Endothelial cell of umbilical vein (primary cell): ENCODE data around the gene NR6A1. TPM values are rescaled to one million over a fixed set of nuclear protein-coding genes. Genes with fewer than 3 reads are reported as not detected.

Experiments
- BruUV-seq: library from RNA; stranded (reverse); fragments of 400-500 nt; replicated peaks from 2 replicates; lab custom pipeline; 2021; lab: Mats Ljungman, UMichigan
- CTCF ChIA-PET: fragments of 300-600, 350-600 bp; sonication (Branson Sonifier 250); formaldehyde crosslinking; loops from one replicate; lab custom pipeline; 2021; ENCODE audit warnings: antibody characterized with exemption, inconsistent platforms; lab: Charles Lee
- POLR2A ChIA-PET: fragments of 300-600, 350-600 bp; sonication (Branson Sonifier 250); formaldehyde crosslinking; loops from one replicate; lab custom pipeline; 2021; ENCODE audit warnings: antibody characterized with exemption, inconsistent platforms; lab: Charles Lee
- DNase-seq: peaks from one replicate; pipeline ENCODE4 v3.0.0-alpha.2; 2011; ENCODE audit warnings: low read depth, low spot score
- FAIRE-seq: peaks from 2 replicates; lab custom pipeline; 2011; peaks lifted over from hg19 to GRCh38; lab: Jason Lieb, UNC
- H2AFZ ChIP-seq: 2 replicates; pipeline ENCODE4 v1.6.0; 2012; ENCODE audit warnings: low read depth, low read length, control low read depth, inconsistent platforms
- H3K27ac ChIP-seq: 2 replicates; pipeline ENCODE4 v1.5.1; 2011; ENCODE audit warnings: low read depth, mild to moderate bottlenecking, control low read depth, low read length, moderate library complexity; ENCODE audit not compliant: insufficient read depth
- H3K27me3 ChIP-seq, 2 experiments: 2 replicates each; pipeline versions ENCODE4 v1.6.0 to v1.6.1; 2011; ENCODE audit warnings: low read length in 2 of 2, mixed read lengths in 1 of 2; ENCODE audit not compliant: control insufficient read depth in 2 of 2, insufficient read depth in 2 of 2
- H3K36me3 ChIP-seq, 2 experiments: 2 replicates in 1 of 2; 3 replicates in 1 of 2; pipeline ENCODE4 v1.5.1; 2011; ENCODE audit warnings: low read length in 2 of 2, mild to moderate bottlenecking in 1 of 2, moderate library complexity in 1 of 2; ENCODE audit not compliant: control insufficient read depth in 2 of 2, insufficient read depth in 2 of 2; ENCODE audit errors: extremely low read depth in 1 of 2
- H3K4me1 ChIP-seq: 3 replicates; pipeline ENCODE4 v1.5.1; 2011; ENCODE audit warnings: mild to moderate bottlenecking, low read length; ENCODE audit not compliant: control insufficient read depth, insufficient read depth; ENCODE audit errors: extremely low read depth
- H3K4me2 ChIP-seq: 2 replicates; pipeline ENCODE4 v1.6.1; 2011; ENCODE audit warnings: low read length, control low read depth, mixed read lengths; ENCODE audit not compliant: insufficient read depth
- H3K4me3 ChIP-seq, 3 experiments: fragments of 200-600 bp in 1 of 3; sonication (generic), shearing (Covaris generic) in 1 of 3; replicated peaks in 1 of 3; 2 replicates each; pipeline ENCODE4 v1.5.1; 2011 to 2016; ENCODE audit warnings: control low read depth in 3 of 3, low read length in 3 of 3, mild to moderate bottlenecking in 2 of 3, inconsistent platforms in 1 of 3, low read depth in 1 of 3, moderate library complexity in 1 of 3; ENCODE audit not compliant: insufficient read depth in 1 of 3
- H3K79me2 ChIP-seq: 2 replicates; pipeline ENCODE4 v1.6.0; 2012; ENCODE audit warnings: low read length, inconsistent platforms; ENCODE audit not compliant: control insufficient read depth, insufficient read depth
- H3K9ac ChIP-seq: replicated peaks from 2 replicates; pipeline ENCODE3; 2011; ENCODE audit warnings: low read length, control low read depth; ENCODE audit not compliant: insufficient read depth; ENCODE audit errors: extremely low read depth
- H3K9me1 ChIP-seq: replicated peaks from 3 replicates; pipeline ENCODE4 v1.6.0; 2011; ENCODE audit warnings: mild to moderate bottlenecking, low read length; ENCODE audit not compliant: control insufficient read depth, insufficient read depth; ENCODE audit errors: extremely low read depth
- H3K9me3 ChIP-seq: replicated peaks from 2 replicates; pipeline ENCODE4 v1.5.1; 2012; ENCODE audit warnings: low read length, inconsistent platforms; ENCODE audit not compliant: control insufficient read depth, insufficient read depth
- H4K20me1 ChIP-seq: replicated peaks from 2 replicates; pipeline ENCODE3; 2011; ENCODE audit warnings: mild to moderate bottlenecking, low read length; ENCODE audit not compliant: control insufficient read depth, insufficient read depth; ENCODE audit errors: extremely low read depth
- EZH2 ChIP-seq: IDR thresholded peaks from 2 replicates; pipeline ENCODE4 v1.6.1; 2012; ENCODE audit warnings: borderline replicate concordance, low read depth, mild to moderate bottlenecking, moderate library complexity, low read length, inconsistent platforms; ENCODE audit not compliant: severe bottlenecking
- FOS ChIP-seq: IDR thresholded peaks from 2 replicates; pipeline ENCODE4 v1.6.1; 2011; ENCODE audit warnings: mild to moderate bottlenecking, low read length, moderate library complexity, borderline replicate concordance; ENCODE audit not compliant: insufficient read depth
- GATA2 ChIP-seq: IDR thresholded peaks from 2 replicates; pipeline ENCODE4 v1.7.0; 2011; ENCODE audit warnings: low read depth, mild to moderate bottlenecking, moderate library complexity, mixed read lengths, low read length; ENCODE audit not compliant: insufficient read length, insufficient read depth
- JUN ChIP-seq: IDR thresholded peaks from 2 replicates; pipeline ENCODE4 v1.6.1; 2011; ENCODE audit warnings: borderline replicate concordance, low read depth; ENCODE audit not compliant: insufficient read length, insufficient read depth
- MYC ChIP-seq: IDR thresholded peaks from one replicate; pipeline ENCODE4 v1.6.1; 2011; ENCODE audit warnings: mild to moderate bottlenecking, low read depth, low read length
- POLR2A ChIP-seq: IDR thresholded peaks from 2 replicates; pipeline ENCODE4 v1.6.1; 2012; ENCODE audit warnings: low read depth, mild to moderate bottlenecking, control low read depth, low read length
- POLR2AphosphoS5 ChIP-seq: IDR thresholded peaks from 2 replicates; pipeline ENCODE4 v1.6.1; 2012; ENCODE audit warnings: low read depth, mild to moderate bottlenecking, control low read depth, low read length, moderate library complexity; ENCODE audit not compliant: insufficient read depth
- dilution Hi-C: fragments of 300-500 bp; cut with MboI; formaldehyde crosslinking; loops from one replicate; pipeline ENCODE4 v1.15.0; 2019; ENCODE audit warnings: low sequenced_read_pairs; ENCODE audit not compliant: extremely low pct_ligation_motif_present
- intact Hi-C: fragments of 100-400 bp; cut with micrococcal nuclease; formaldehyde crosslinking; loops from one replicate; pipeline ENCODE4 v1.10.0; 2022
- polyA plus RNA-seq, 4 experiments: library from polyadenylated mRNA; depleted of rRNA in 3 of 4; stranded (reverse) in 3 of 4; unstranded in 1 of 4; fragments of >200 nt; gene quantifications; 2 replicates each; pipeline versions ENCODE4 v1.2.1 to v1.2.3, GENCODE V29; 2011 to 2012; ENCODE audit warnings: missing spikeins in 1 of 4
- total RNA-seq: library from RNA; stranded (reverse); gene quantifications from 2 replicates; pipeline ENCODE4 v1.2.3, GENCODE V29; 2021
- TF ChIP-seq, protein P1 (sequence below): IDR thresholded peaks from 2 replicates; pipeline ENCODE4 v1.6.1; 2011; ENCODE audit not compliant: insufficient read depth, insufficient read length
- TF ChIP-seq, protein P2 (sequence below), 2 donors: IDR thresholded peaks; 1 replicate in 1 of 2; 2 replicates in 1 of 2; pipeline ENCODE4 v1.5.1; 2011; ENCODE audit warnings: low read length in 2 of 2, mild to moderate bottlenecking in 2 of 2, moderate library complexity in 2 of 2, control low read depth in 1 of 2, inconsistent platforms in 1 of 2, low read depth in 1 of 2; ENCODE audit not compliant: insufficient read depth in 1 of 2; ENCODE audit errors: extremely low read depth in 1 of 2

Gene NR6A1
- total and polyA plus RNA-seq, 2 donors (not counting 3 experiments of a cell fraction or from before 2014, with no cell fraction given) = 0.17 to 1.2 TPM

DNA sequence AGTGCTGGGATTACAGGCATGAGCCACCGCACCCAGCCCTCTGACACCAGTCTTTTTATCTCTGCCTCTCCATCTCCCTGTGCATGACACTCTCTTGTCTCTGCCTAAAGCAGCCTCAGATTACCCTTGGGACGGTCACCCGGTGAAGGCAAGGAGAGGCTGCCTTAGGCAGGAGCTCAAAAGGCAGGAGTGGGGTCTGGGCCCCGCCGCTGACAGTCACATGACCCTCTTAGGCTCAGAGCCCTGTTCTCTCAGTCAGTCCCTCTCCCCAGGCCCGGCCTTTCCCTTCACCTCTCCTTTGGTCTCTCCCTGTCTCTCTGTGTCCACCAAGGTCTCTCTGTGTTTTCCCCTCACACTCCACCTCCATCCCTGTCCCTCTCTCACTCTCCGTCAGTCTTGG, 298.3 kb downstream of the NR6A1 start:
- H3K36me3 ChIP-seq = no peaks in the 10 kb centered on the region
- intact Hi-C loops (no loop called here), dilution Hi-C loops (no loop called here)
- no peak overlapping the region for H2AFZ ChIP-seq
- H3K9me3 ChIP-seq = no peaks in the 10 kb centered on the region
- ChIA-PET POLR2A (no interaction called here), CTCF (no interaction called here)
- TF ChIP-seq, protein P1, sequence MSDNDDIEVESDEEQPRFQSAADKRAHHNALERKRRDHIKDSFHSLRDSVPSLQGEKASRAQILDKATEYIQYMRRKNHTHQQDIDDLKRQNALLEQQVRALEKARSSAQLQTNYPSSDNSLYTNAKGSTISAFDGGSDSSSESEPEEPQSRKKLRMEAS = no peak
- H3K27ac ChIP-seq = no peak overlapping the region
- DNase-seq = no peak
- FAIRE-seq = no peak
- H3K79me2 ChIP-seq = no peaks in the 10 kb centered on the region
- H3K4me2 ChIP-seq = no peak overlapping the region
- BruUV-seq = no TSS peak
- H3K4me3 ChIP-seq = no peak overlapping the region
- no peaks in the 10 kb centered on the region for H3K9me1 ChIP-seq
- H3K4me1 ChIP-seq = no peaks in the 10 kb centered on the region
- H3K27me3 ChIP-seq = peaks cover 5 to 8% of the 10 kb centered on the region in 2 experiments
- no peak overlapping the region for H3K9ac ChIP-seq
- H4K20me1 ChIP-seq = no peaks in the 10 kb centered on the region

DNA sequence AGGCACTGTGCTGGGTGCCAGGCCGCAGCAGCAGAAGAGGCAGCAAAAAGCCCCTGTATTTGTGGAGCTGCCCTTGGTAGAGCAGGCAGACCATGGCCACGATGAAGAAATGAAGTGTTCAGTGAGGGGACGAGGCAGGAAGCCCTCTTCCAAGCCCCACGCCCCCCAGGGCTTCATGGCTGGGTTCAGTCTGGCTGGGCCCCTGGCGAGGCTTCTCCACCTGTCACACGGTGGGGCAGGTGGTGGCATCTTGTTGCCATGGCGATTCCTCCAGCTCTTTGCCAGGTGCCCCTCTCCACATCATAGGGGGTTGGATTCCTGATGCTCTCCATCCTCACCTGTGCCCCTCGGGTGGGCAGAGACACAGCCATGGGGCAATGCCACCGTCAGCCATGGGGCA, 299.4 kb downstream of the NR6A1 start:
- Histone ChIP-seq H2AFZ (no peak overlapping the region), H3K9me3 (no peaks in the 10 kb centered on the region), H3K4me2 (no peak overlapping the region), H3K79me2 (no peaks in the 10 kb centered on the region), H3K9ac (no peak overlapping the region), H3K36me3 (no peaks in the 10 kb centered on the region), H3K4me1 (no peaks in the 10 kb centered on the region), H3K4me3 (no peak overlapping the region), H4K20me1 (no peaks in the 10 kb centered on the region), H3K27me3 (peaks cover 0 to under 1% of the 10 kb centered on the region in 2 experiments), H3K27ac (no peak overlapping the region), H3K9me1 (no peaks in the 10 kb centered on the region)
- FAIRE-seq = no peak
- no TSS peak for BruUV-seq
- TF ChIP-seq EZH2 (no peak), POLR2A (no peak), JUN (no peak), FOS (no peak), GATA2 (no peak), POLR2AphosphoS5 (no peak), MYC (no peak)
- TF ChIP-seq, protein P1 = no peak
- TF ChIP-seq, protein P2, sequence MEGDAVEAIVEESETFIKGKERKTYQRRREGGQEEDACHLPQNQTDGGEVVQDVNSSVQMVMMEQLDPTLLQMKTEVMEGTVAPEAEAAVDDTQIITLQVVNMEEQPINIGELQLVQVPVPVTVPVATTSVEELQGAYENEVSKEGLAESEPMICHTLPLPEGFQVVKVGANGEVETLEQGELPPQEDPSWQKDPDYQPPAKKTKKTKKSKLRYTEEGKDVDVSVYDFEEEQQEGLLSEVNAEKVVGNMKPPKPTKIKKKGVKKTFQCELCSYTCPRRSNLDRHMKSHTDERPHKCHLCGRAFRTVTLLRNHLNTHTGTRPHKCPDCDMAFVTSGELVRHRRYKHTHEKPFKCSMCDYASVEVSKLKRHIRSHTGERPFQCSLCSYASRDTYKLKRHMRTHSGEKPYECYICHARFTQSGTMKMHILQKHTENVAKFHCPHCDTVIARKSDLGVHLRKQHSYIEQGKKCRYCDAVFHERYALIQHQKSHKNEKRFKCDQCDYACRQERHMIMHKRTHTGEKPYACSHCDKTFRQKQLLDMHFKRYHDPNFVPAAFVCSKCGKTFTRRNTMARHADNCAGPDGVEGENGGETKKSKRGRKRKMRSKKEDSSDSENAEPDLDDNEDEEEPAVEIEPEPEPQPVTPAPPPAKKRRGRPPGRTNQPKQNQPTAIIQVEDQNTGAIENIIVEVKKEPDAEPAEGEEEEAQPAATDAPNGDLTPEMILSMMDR (IDR thresholded peaks at IDR 0.05; ENCODE audit: extremely low read depth in 1 of 2, insufficient read depth in 1 of 2, low read depth in 1 of 2, low read length in 2 of 2) = no peak
- ChIA-PET POLR2A (no interaction called here), CTCF (interaction anchor here (1.0 kb wide), 1 partner anchor 15 kb away, joined by 3 read pairs; no protein-coding TSS in a partner anchor)
- intact Hi-C loops = no loop called here
- dilution Hi-C loops = no loop called here
- no peak for DNase-seq
